Myometrial cell (primary cell): ENCODE data around the gene LMAN2. TPM values are rescaled to one million over a fixed set of nuclear protein-coding genes. Genes with fewer than 3 reads are reported as not detected.

Experiments
- total RNA-seq: library from RNA; depleted of rRNA; stranded (reverse); fragments of >200 nt; gene quantifications from 2 replicates; pipeline ENCODE4 v1.2.3, GENCODE V29; 2015

Gene LMAN2, protein sequence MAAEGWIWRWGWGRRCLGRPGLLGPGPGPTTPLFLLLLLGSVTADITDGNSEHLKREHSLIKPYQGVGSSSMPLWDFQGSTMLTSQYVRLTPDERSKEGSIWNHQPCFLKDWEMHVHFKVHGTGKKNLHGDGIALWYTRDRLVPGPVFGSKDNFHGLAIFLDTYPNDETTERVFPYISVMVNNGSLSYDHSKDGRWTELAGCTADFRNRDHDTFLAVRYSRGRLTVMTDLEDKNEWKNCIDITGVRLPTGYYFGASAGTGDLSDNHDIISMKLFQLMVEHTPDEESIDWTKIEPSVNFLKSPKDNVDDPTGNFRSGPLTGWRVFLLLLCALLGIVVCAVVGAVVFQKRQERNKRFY
- 312 and 382 TPM in 2 replicates for total RNA-seq

DNA sequence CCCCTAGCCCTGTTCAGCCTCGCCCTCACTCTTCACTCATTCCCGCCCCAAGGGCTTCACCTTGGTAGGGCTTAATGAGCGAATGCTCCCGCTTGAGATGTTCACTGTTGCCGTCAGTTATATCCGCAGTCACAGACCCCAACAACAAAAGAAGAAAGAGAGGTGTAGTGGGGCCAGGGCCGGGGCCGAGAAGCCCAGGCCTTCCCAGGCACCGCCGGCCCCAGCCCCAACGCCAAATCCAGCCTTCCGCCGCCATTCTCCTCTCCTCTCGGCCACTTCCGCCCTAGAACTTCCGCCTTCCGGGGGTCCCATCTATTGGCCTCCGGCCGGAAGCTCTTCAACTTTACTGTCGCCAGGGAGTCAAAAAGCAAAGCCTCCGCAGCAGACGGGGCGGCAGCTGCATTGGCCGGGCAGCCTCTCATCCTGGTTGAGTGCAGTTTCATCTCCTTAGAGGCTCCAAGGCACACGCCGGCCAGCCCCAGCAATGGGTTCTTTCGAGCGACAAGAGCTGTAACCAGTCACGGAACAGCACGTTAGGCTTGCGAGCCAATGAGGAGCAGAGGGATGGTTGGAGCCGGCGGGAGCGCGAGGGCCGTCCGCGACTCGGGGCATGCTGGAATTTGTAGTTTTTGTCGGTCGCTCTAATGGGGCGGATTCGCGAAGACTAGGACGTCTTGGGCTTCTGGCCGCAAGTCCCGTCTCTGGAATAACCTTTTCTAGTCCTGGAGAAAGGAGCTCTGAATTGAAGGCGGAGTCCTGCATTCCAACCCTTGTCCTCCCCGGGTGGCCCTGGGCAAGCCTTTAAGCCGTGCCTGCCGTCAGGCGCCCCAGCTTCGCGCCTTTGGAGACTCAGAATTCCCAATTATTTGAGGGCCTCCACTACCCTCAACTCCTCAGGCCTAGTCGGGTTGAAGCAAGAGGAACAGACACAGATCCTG is at the start of gene LMAN2:
TSS of gene LMAN2 (minus strand) at position 277 of the 938 bp plus-strand sequence. CDS start at position 256, 21 bp downstream.

DNA sequence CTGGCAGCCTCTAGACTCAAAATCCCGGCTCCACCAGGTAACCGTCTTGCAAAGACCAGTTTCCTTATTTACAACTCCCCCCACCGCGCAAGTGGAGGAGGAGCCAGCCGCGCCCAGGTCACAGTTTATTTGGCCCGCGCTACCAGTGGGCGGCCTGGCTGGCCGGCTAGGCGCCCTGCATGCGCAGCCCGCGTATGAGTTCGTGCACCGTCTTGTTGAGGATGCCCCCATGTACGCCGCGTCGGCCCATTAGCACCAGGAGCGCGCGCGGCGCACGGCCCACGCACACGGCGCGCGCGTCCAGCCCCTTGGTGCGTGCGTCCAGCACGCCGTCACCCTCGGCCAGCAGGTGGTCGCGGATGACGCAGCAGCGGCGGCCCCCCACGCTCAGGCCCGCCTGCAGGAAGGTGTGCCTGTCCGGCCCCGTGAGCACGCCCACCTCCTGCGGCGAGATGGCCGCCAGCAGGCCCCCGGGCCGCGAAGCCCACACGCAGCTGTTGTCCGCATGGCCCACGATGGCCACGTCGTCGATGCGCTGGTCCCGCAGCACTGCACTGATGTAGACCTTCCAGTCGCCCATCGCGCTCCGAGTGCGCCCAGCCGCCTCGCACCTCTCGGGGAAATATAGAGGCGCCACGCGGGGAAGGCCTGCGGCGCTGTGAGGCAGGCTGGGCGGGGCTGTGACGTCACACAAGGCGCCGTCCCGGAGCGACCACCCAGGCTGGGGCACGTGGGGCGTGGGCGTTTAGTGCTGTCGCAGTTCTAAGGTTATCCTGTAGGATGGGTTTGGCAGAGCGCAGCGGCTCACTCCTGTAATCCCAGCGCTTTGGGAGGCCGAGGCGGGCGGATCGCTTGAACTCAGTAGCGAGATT is 48.8 kb upstream of the LMAN2 start, which contains the start of gene PFN3:
TSS of gene PFN3 (minus strand) at position 665 of the 872 bp plus-strand sequence. CDS start at position 580, 85 bp downstream.

DNA sequence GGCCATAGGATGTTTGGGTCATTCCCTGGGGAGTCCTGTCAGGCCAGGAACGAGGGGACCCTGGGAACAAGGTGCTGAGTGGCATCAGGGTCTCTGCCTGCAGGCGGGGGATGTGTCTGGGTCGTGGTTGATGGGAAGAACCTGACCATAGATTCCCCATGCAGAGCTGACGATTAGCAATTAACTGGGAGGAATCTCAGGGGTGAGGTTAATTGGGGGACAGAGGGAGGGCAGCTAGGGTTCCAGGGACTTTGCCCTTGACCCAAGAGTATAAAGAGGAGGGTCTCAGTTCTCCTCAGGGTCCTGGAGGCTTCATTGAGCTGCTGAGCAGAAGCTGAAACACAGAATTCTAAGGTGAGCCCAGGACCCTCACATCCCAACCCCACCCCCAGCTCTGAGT is 32.7 kb upstream of the LMAN2 start, which contains the start of gene SLC34A1:
TSS of gene SLC34A1 (plus strand) at position 301 of the 400 bp plus-strand sequence. CDS start 1,308 bp downstream, outside the sequence.

DNA sequence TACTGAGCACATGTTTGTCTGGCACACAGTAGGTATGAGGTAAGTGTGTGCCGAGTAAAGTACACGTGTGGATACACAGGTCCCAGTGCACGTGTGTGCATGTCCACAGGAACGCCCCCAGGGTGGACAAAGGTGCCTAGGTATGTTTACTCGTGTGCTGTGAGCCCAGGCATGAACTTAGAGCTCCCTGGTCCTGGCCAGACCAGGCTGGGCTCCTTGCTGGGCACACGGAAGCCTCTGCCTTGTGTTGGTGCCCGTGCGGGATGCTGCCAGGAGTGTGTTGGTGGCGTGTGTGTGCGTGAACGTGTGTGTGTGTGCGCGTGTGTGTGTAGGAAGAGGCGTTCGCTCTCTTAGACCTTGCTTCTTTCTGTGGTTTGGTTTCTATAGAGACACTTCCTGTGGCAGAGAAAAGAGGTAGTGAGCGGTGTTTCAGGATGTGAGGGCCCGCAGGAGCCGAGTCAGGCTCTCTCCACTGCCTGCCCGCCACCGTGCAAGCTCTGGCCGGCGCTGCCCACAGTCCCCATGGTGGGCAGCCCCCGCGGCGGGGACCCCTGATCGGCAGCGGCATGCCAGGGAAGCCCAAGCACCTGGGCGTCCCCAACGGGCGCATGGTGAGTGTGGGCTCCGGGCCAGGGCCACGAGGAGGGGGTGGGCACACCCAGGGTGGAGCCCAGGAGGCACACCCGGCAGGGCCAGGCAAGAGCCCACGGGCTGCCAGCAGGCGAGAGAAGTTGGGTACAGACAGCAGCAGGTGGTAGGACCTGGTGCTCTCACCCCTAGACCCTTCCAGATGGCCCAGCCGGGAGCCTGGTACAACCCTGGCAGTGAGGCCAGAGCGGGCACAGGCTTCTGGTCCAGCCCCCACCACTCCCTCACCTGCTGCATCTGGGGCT is 6.2 kb upstream of the LMAN2 start, which contains the start of gene RGS14:
TSS of gene RGS14 (plus strand) at position 466 of the 893 bp plus-strand sequence. CDS start at position 567, 101 bp downstream.

DNA sequence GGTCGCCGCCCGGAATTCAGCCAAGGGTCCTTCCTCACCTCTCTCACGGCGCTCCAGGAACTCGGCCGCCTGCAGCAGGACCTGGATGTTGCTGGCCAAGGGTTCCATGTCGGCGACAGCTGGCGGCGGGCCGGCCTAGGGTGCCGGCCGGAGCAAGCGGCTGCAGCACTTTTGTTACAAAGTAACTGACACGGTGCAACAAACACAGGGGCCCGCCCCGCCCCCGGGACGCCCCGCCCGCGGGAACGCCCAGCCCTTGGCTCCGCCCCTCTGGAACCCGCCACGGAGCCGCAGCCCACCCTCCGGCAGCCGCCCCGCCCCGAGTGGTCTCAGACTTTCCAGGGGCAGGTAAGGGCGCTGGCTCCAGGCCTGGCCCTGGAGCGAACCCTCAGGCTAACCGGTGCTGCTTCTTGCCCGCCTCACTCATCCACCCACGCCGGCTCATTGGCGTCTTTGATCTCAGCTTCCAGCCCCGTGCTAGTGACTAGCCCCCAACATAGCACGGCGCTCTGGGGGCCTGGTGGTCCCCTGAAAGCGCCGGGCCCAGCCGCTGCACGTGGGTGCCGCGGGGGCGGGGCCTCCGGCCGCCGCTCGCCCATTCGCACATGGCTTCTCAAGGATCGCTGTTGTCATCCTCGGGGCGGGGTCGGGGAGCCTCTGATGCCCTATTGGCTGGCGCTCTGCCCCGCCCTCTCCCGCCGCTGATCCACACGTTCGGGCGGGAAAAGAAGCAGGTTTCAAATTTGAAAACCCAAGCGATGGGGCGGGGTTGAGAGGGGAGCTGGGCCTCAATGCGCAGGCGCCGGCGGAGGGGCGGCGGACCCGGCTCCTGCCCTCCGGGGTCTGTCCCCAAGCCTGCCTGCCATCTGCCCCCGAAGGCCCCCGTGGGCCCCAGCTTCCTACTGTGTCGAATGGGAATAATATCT is 39.5 kb downstream of the LMAN2 start, which contains the start of gene MXD3:
TSS of gene MXD3 (minus strand) at position 176 of the 926 bp plus-strand sequence. CDS start at position 108, 68 bp downstream.

DNA sequence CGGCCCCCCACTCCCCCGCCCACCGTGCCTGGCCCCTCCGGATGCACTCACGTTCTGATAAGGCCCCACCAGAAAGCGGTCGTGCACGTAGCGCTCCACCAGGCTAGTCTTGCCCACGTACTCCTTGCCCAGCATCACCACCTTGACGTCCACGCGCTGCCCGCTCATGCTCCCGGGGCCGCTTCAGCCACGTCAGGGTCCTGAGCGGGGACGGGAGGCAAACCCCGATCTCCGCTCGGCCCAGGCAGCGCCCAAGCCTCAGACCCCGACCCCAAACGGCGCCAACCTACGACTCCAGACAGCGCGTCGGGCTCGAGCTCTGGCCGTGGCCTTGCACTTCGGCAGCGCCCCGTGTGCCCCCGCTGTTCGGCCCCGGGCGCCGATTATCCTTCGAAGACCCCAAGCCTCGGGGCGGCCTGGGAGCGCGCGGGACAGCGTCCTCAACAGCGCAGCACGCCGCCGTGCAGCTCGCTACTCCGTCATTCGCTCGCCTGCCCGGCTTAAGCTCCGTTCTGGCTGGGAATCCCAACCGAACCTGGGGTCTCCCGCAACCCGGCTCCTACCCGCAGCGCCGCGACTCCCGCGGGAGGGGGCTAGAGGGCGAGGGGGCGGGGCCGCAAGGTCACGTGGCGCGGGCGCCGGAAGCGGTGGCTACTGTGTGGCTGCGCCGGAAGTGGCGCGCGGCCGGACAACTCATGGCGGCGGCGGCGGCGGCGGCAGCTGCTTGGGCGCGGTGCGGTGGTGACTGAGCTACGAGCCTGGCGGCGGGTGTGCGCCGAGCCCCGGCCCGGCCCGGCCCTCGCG is 48.1 kb downstream of the LMAN2 start, which contains the start of the genes PRELID1 and RAB24:
TSS of gene PRELID1 (plus strand) at position 679 of the 804 bp plus-strand sequence. CDS start 187 bp downstream, outside the sequence.
TSS of gene RAB24 (minus strand) at position 599 of the 804 bp plus-strand sequence. CDS start at position 168, 431 bp downstream.

Other genes with a start within 250 kb of the LMAN2 start
- gene NSD1, start 217.9 kb downstream of the LMAN2 start, total RNA-seq = 17.6 and 18.8 TPM in 2 replicates
- gene RAB24, start 47.9 kb downstream of the LMAN2 start, total RNA-seq = 25.9 and 29.8 TPM in 2 replicates
- 249 and 265 TPM in 2 replicates for gene PRELID1, start 47.9 kb downstream of the LMAN2 start, total RNA-seq
- gene MXD3, start 39.8 kb downstream of the LMAN2 start, total RNA-seq = 31.1 and 85.1 TPM in 2 replicates
- gene RGS14, start 6.3 kb upstream of the LMAN2 start, total RNA-seq = 4.9 and 15.1 TPM in 2 replicates
- gene SLC34A1, start 32.8 kb upstream of the LMAN2 start, total RNA-seq = not detected in 2 replicates
- not detected in 2 replicates for gene PFN3, start 49.0 kb upstream of the LMAN2 start, total RNA-seq
- 2.8 TPM in 1 of 2 replicates, not detected in the other for gene F12, start 57.9 kb upstream of the LMAN2 start, total RNA-seq
- gene GRK6, start 75.0 kb upstream of the LMAN2 start, total RNA-seq = 48.4 and 55.9 TPM in 2 replicates
- gene PRR7, start 95.1 kb upstream of the LMAN2 start, total RNA-seq = 19.5 and 30.3 TPM in 2 replicates
- 348 and 392 TPM in 2 replicates for gene DBN1, start 122.0 kb upstream of the LMAN2 start, total RNA-seq
- gene PDLIM7, start 145.9 kb upstream of the LMAN2 start, total RNA-seq = 237 and 285 TPM in 2 replicates
- gene DOK3, start 158.2 kb upstream of the LMAN2 start, total RNA-seq = 1.2 TPM in 1 of 2 replicates, not detected in the other
- 94.8 and 97.7 TPM in 2 replicates for gene DDX41, start 165.3 kb upstream of the LMAN2 start, total RNA-seq
- gene FAM193B, start 202.9 kb upstream of the LMAN2 start, total RNA-seq = 12.1 and 17.6 TPM in 2 replicates
- gene TMED9, start 240.5 kb upstream of the LMAN2 start, total RNA-seq = 213 and 273 TPM in 2 replicates
- 60.8 and 61.0 TPM in 2 replicates for gene B4GALT7, start 248.5 kb upstream of the LMAN2 start, total RNA-seq